DOHH2 (cell line): ENCODE data around the gene MLIP.

ENCODE experiments used
- EZH2phosphoT487 ChIP-seq: fragments of 200-600 bp; sonication (generic); IDR thresholded peaks from 2 replicates; pipeline ENCODE4 v1.6.1; 2017; ENCODE audit warnings: borderline replicate concordance, mild to moderate bottlenecking, antibody characterized with exemption, low read length, moderate library complexity, mixed read lengths
- TF ChIP-seq, protein P1 (sequence below): fragments of 200-600 bp; sonication (generic); IDR thresholded peaks from one replicate; pipeline ENCODE4 v1.5.1; 2014; ENCODE audit warnings: antibody characterized with exemption, mild to moderate bottlenecking, low read depth, low read length; ENCODE audit not compliant: poor library complexity, severe bottlenecking

DNA sequence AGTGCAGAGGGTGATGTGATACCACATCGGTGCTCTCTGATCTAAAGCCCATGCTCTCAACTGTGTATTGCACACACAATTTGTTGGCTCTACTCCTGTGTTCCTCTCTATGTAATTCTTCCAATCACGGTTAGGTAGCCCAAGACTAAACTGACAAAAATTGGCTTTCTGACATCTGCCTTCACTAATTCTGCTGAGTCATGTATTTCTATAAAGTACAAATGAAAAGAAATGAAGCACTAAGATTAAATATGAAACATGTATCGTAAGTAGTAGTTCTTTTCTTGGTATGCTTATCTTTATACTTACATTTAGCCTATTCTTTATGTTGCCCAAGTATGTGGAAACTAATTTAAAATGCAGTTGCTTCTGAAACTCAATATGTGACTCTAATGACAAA is 7.7 kb upstream of the MLIP start:
- TF ChIP-seq, protein P1, sequence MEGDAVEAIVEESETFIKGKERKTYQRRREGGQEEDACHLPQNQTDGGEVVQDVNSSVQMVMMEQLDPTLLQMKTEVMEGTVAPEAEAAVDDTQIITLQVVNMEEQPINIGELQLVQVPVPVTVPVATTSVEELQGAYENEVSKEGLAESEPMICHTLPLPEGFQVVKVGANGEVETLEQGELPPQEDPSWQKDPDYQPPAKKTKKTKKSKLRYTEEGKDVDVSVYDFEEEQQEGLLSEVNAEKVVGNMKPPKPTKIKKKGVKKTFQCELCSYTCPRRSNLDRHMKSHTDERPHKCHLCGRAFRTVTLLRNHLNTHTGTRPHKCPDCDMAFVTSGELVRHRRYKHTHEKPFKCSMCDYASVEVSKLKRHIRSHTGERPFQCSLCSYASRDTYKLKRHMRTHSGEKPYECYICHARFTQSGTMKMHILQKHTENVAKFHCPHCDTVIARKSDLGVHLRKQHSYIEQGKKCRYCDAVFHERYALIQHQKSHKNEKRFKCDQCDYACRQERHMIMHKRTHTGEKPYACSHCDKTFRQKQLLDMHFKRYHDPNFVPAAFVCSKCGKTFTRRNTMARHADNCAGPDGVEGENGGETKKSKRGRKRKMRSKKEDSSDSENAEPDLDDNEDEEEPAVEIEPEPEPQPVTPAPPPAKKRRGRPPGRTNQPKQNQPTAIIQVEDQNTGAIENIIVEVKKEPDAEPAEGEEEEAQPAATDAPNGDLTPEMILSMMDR: no peak
- no peak for TF ChIP-seq EZH2phosphoT487
